Measurements from ENCODE around the gene CSF2. TPM values are rescaled to one million over a fixed set of nuclear protein-coding genes. Genes with fewer than 3 reads are reported as not detected.

Gene CSF2
- total RNA-seq, 1 donor from 2014 or later: not detected

- Mint-ChIP-seq H3K27me3 (ENCODE audit: unreplicated experiment) (peaks cover 85% of the 10 kb centered on the region), H3K36me3 (ENCODE audit: unreplicated experiment) (no peaks in the 10 kb centered on the region), H3K27ac (ENCODE audit: unreplicated experiment) (no peak overlapping the region), H3K9me3 (ENCODE audit: unreplicated experiment) (peaks cover 21% of the 10 kb centered on the region), H3K4me1 (ENCODE audit: unreplicated experiment) (no peaks in the 10 kb centered on the region), H3K4me3 (ENCODE audit: unreplicated experiment) (no peak overlapping the region)
- DNase-seq (ENCODE audit: extremely low spot score, unreplicated experiment): no peak
- no peak for TF ChIP-seq CTCF (IDR thresholded peaks at IDR 0.05)
Measured at GRCh38 chr5:132037353-132037752, 36.2 kb upstream of the CSF2 start.

GRCh38 chr5:132044207-132044606 is 29.4 kb upstream of the CSF2 start:
- Mint-ChIP-seq H3K27me3 (ENCODE audit: unreplicated experiment) (peaks cover 51% of the 10 kb centered on the region), H3K4me3 (ENCODE audit: unreplicated experiment) (no peak overlapping the region)
- DNase-seq (ENCODE audit: extremely low spot score, unreplicated experiment): no peak

GRCh38 chr5:132046880-132047299 is 26.7 kb upstream of the CSF2 start:
- H3K27ac Mint-ChIP-seq (ENCODE audit: unreplicated experiment): no peak overlapping the region
- H3K4me3 Mint-ChIP-seq (ENCODE audit: unreplicated experiment): no peak overlapping the region
- H3K4me1 Mint-ChIP-seq (ENCODE audit: unreplicated experiment): no peaks in the 10 kb centered on the region
- H3K36me3 Mint-ChIP-seq (ENCODE audit: unreplicated experiment): no peaks in the 10 kb centered on the region
- H3K9me3 Mint-ChIP-seq (ENCODE audit: unreplicated experiment): peaks cover 2% of the 10 kb centered on the region
- DNase-seq (ENCODE audit: extremely low spot score, unreplicated experiment): no peak
- peaks cover 36% of the 10 kb centered on the region for H3K27me3 Mint-ChIP-seq (ENCODE audit: unreplicated experiment)
- TF ChIP-seq CTCF (IDR thresholded peaks at IDR 0.05): no peak

More at GRCh38 chr5:132044207-132044606, 29.4 kb upstream of the CSF2 start:
- H3K4me1 Mint-ChIP-seq (ENCODE audit: unreplicated experiment): no peaks in the 10 kb centered on the region
- peaks cover 3% of the 10 kb centered on the region for H3K9me3 Mint-ChIP-seq (ENCODE audit: unreplicated experiment)
- H3K27ac Mint-ChIP-seq (ENCODE audit: unreplicated experiment): no peak overlapping the region
- TF ChIP-seq CTCF (IDR thresholded peaks at IDR 0.05): no peak
- H3K36me3 Mint-ChIP-seq (ENCODE audit: unreplicated experiment): no peaks in the 10 kb centered on the region

GRCh38 chr5:132049093-132049492 is 24.5 kb upstream of the CSF2 start:
- H3K27me3 Mint-ChIP-seq (ENCODE audit: unreplicated experiment): peaks cover 32% of the 10 kb centered on the region
- H3K4me1 Mint-ChIP-seq (ENCODE audit: unreplicated experiment): no peaks in the 10 kb centered on the region
- H3K36me3 Mint-ChIP-seq (ENCODE audit: unreplicated experiment): no peaks in the 10 kb centered on the region
- no peak for TF ChIP-seq CTCF (IDR thresholded peaks at IDR 0.05)
- H3K9me3 Mint-ChIP-seq (ENCODE audit: unreplicated experiment): no peaks in the 10 kb centered on the region
- DNase-seq (ENCODE audit: extremely low spot score, unreplicated experiment): no peak
- no peak overlapping the region for H3K4me3 Mint-ChIP-seq (ENCODE audit: unreplicated experiment)
- no peak overlapping the region for H3K27ac Mint-ChIP-seq (ENCODE audit: unreplicated experiment)

GRCh38 chr5:132049559-132049958 is 24.0 kb upstream of the CSF2 start:
- no peak for TF ChIP-seq CTCF (IDR thresholded peaks at IDR 0.05)
- peaks cover 30% of the 10 kb centered on the region for H3K27me3 Mint-ChIP-seq (ENCODE audit: unreplicated experiment)
- no peaks in the 10 kb centered on the region for H3K4me1 Mint-ChIP-seq (ENCODE audit: unreplicated experiment)
- H3K9me3 Mint-ChIP-seq (ENCODE audit: unreplicated experiment): no peaks in the 10 kb centered on the region
- DNase-seq (ENCODE audit: extremely low spot score, unreplicated experiment): no peak
- H3K27ac Mint-ChIP-seq (ENCODE audit: unreplicated experiment): no peak overlapping the region
- H3K4me3 Mint-ChIP-seq (ENCODE audit: unreplicated experiment): no peak overlapping the region
- no peaks in the 10 kb centered on the region for H3K36me3 Mint-ChIP-seq (ENCODE audit: unreplicated experiment)
